SK-N-MC (cell line): ENCODE measurements around the gene CREB3L2.

ENCODE experiments used
- EZH2 ChIP-seq: fragments of 200-600 bp; sonication (generic); IDR thresholded peaks from one replicate; pipeline ENCODE4 v1.6.1; 2017; ENCODE audit warnings: antibody characterized with exemption
- POLR2AphosphoS5 ChIP-seq: IDR thresholded peaks from 2 replicates; pipeline ENCODE4 v1.6.1; 2012; ENCODE audit warnings: mild to moderate bottlenecking, low read depth, low read length, borderline replicate concordance

DNA sequence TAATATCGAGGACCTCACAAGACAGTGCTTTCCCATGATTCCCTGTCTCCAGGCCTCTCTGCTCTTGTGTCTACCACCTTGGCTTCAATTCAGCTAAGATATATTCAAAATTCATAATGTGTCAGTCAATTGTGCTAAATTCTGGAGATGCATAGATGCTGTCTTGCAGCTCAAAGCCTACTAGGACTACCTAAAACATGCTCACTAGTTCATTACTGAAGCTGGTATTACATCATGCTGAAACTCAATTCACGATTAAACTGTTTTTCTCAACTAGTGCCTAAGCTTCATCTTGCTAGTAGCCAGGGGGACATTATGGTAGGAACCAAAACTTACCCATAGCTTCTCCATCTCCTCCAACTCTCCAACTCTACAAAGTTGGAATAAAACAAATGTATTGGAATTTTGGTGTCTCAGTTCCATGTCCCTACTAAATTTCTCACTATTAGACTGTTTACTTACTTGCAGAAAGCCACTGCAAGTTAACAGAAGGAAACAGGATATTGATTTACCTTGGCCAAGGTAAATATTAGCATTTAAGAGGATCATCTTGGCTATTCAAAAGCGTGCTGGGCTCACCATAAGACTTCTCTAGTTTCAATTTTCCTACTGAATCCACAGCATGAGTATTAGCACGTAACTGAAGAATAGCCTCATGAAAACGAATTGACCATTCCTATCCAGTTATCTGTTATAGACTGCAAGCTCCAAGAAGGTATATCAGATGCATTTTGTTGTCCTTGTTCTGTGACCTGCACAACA, 53.6 kb downstream of the CREB3L2 start:
- TF ChIP-seq EZH2 (no peak), POLR2AphosphoS5 (no peak)
